Measurements from ENCODE around the gene ZBTB7B.

ZBTB7B gene

GRCh38 chr1:155050560-155051341 lies 48.1 kb downstream of the ZBTB7B start, which contains the start of gene ADAM15 (continued):
- TF ChIP-seq ZNF626 (tag by site-specific recombination; IDR thresholded peaks at IDR 0.05) (no peak), KLF1 (tag by site-specific recombination; IDR thresholded peaks at IDR 0.05) (peak; percentile 89), ZNF398 (tag by site-specific recombination; IDR thresholded peaks at IDR 0.05) (peak; percentile 61; the same call in 1 of the 2 replicates), BCL11B (tag by site-specific recombination; IDR thresholded peaks at IDR 0.05; ENCODE audit: low read depth) (peak; percentile 87; the same call in 1 of the 2 replicates), SETDB1 (IDR thresholded peaks at IDR 0.05; ENCODE audit: insufficient read length, low read length) (no peak), ZNF585B (tag by site-specific recombination; IDR thresholded peaks at IDR 0.05) (0 out of 2 replicates have a peak, but pooled peaks have one; percentile 11), GLIS1 (tag by site-specific recombination; IDR thresholded peaks at IDR 0.05) (peak; percentile 29; the same call in 1 of the 2 replicates), ZNF488 (tag by site-specific recombination; IDR thresholded peaks at IDR 0.05) (no peak), ZNF501 (tag by site-specific recombination; IDR thresholded peaks at IDR 0.05) (peak; percentile 91), ZNF341 (tag by site-specific recombination; IDR thresholded peaks at IDR 0.05; ENCODE audit: low read depth) (peak; percentile 96), WT1 (tag by site-specific recombination; IDR thresholded peaks at IDR 0.05) (peak; percentile 46; the same call in 1 of the 2 replicates), ZNF549 (tag by site-specific recombination; IDR thresholded peaks at IDR 0.05) (no peak), ZNF16 (tag by site-specific recombination; IDR thresholded peaks at IDR 0.05; ENCODE audit: low read depth) (no peak), ZNF670 (tag by site-specific recombination; IDR thresholded peaks at IDR 0.05; ENCODE audit: low read depth) (no peak), KLF10 (tag by site-specific recombination; IDR thresholded peaks at IDR 0.05) (peak; percentile 69), ZBTB48 (tag by site-specific recombination; IDR thresholded peaks at IDR 0.05) (0 out of 2 replicates have a peak, but pooled peaks have one; percentile 16), ZNF423 (tag by site-specific recombination; IDR thresholded peaks at IDR 0.05) (peak; percentile 55; the same call in 1 of the 2 replicates), ZNF639 (tag by site-specific recombination; IDR thresholded peaks at IDR 0.05) (peak; percentile 64), ZIC2 (tag by site-specific recombination; IDR thresholded peaks at IDR 0.05) (peak; percentile 72), ZNF324 (tag by site-specific recombination; IDR thresholded peaks at IDR 0.05) (no peak; the same call in 1 of the 2 replicates), ZNF18 (tag by site-specific recombination; IDR thresholded peaks at IDR 0.05) (no peak), ZNF148 (tag by site-specific recombination; IDR thresholded peaks at IDR 0.05; ENCODE audit: borderline replicate concordance) (no peak), ZBTB11 (tag by site-specific recombination; conservative IDR thresholded peaks at IDR 0.05; ENCODE audit: low read depth) (peak; percentile 46), RBAK (tag by site-specific recombination; IDR thresholded peaks at IDR 0.05) (no peak), IKZF3 (tag by site-specific recombination; IDR thresholded peaks at IDR 0.05) (peak; percentile 98), ZNF449 (tag by site-specific recombination; IDR thresholded peaks at IDR 0.05) (0 out of 2 replicates have a peak, but pooled peaks have one; percentile 26)

All from HEK293 (cell line).